B cell (primary cell): ENCODE results near the gene EOGT. TPM values are rescaled to one million over a fixed set of nuclear protein-coding genes. Genes with fewer than 3 reads are reported as not detected.

ENCODE experiments used
- ATAC-seq: fragments of 200-7000 bp; cut with Tn5 transposase; one replicate; pipeline ENCODE4 v1.10.0; 2021; ENCODE audit warnings: low read depth, mild to moderate bottlenecking, moderate number of reproducible peaks, moderate library complexity
- CTCF ChIA-PET: fragments of 350-600 bp; sonication (Branson Sonifier 250); formaldehyde crosslinking; loops from one replicate; lab custom pipeline; 2021; ENCODE audit warnings: antibody characterized with exemption, inconsistent platforms; lab: Charles Lee
- POLR2A ChIA-PET: fragments of 350-600 bp; sonication (Branson Sonifier 250); formaldehyde crosslinking; loops from one replicate; lab custom pipeline; 2021; ENCODE audit warnings: antibody characterized with exemption; lab: Charles Lee
- DNase-seq: peaks from one replicate; pipeline ENCODE4 v3.0.0; 2013
- H2AFZ ChIP-seq: 2 replicates; pipeline ENCODE4 v1.6.1; 2012; ENCODE audit warnings: mild to moderate bottlenecking, low read depth, low read length; ENCODE audit not compliant: insufficient read depth, poor library complexity, severe bottlenecking
- H3K27ac ChIP-seq, 2 donors: 1 replicate in 1 of 2; 2 replicates in 1 of 2; pipeline ENCODE4 v1.5.1; 2012 to 2013; ENCODE audit warnings: low read length in 2 of 2, mild to moderate bottlenecking in 2 of 2, moderate library complexity in 1 of 2
- H3K27me3 ChIP-seq, 4 experiments: fragments of 200-600 bp in 1 of 4; sonication (generic) in 1 of 4; replicated peaks in 1 of 4; 1 replicate in 2 of 4; 2 replicates in 2 of 4; pipeline versions ENCODE4 v1.6.1 to v1.7.0; 2013 to 2016; ENCODE audit warnings: low read length in 3 of 4, mild to moderate bottlenecking in 2 of 4, mixed read lengths in 1 of 4, moderate library complexity in 1 of 4; ENCODE audit not compliant: insufficient read depth in 4 of 4, control insufficient read depth in 3 of 4; ENCODE audit errors: control extremely low read depth in 1 of 4
- H3K36me3 ChIP-seq, 2 experiments: replicated peaks in 1 of 2; 1 replicate in 1 of 2; 2 replicates in 1 of 2; pipeline versions ENCODE4 v1.6.1 to v1.7.1; 2013; ENCODE audit warnings: low read length in 1 of 2; ENCODE audit not compliant: insufficient read depth in 2 of 2, control insufficient read depth in 1 of 2; ENCODE audit errors: control extremely low read depth in 1 of 2, extremely low read depth in 1 of 2
- H3K4me1 ChIP-seq, 2 donors: fragments of 200-600 bp in 1 of 2; sonication (generic) in 1 of 2; 1 replicate in 1 of 2; 2 replicates in 1 of 2; pipeline versions ENCODE4 v1.5.1 to v1.6.1; 2013 to 2017; ENCODE audit warnings: low read length in 2 of 2; ENCODE audit not compliant: control insufficient read depth in 2 of 2, insufficient read depth in 2 of 2
- H3K4me2 ChIP-seq: replicated peaks from 2 replicates; pipeline ENCODE3; 2012; ENCODE audit warnings: mild to moderate bottlenecking, low read depth, low read length; ENCODE audit not compliant: poor library complexity, severe bottlenecking
- H3K4me3 ChIP-seq, 5 experiments: fragments of 200-600 bp in 1 of 5; sonication (generic) in 1 of 5; 1 replicate in 3 of 5; 2 replicates in 2 of 5; pipeline versions ENCODE4 v1.5.1 to v1.7.0; 2011 to 2016; ENCODE audit warnings: low read length in 4 of 5, mild to moderate bottlenecking in 4 of 5, low read depth in 2 of 5, control low read depth in 1 of 5, moderate library complexity in 1 of 5; ENCODE audit not compliant: insufficient read depth in 1 of 5; ENCODE audit errors: control extremely low read depth in 1 of 5, extremely low read depth in 1 of 5
- H3K79me2 ChIP-seq: fragments of 200-600 bp; sonication (generic); one replicate; pipeline ENCODE4 v1.6.0; 2016; ENCODE audit warnings: low read length; ENCODE audit not compliant: control insufficient read depth, insufficient read depth
- H3K9ac ChIP-seq: fragments of 200-600 bp; sonication (generic); 2 replicates; pipeline ENCODE4 v1.6.1; 2017; ENCODE audit warnings: mild to moderate bottlenecking, low read length, moderate library complexity
- H3K9me3 ChIP-seq, 3 donors: one replicate each; pipeline versions ENCODE4 v1.6.1 to v1.7.1; 2013; ENCODE audit warnings: low read length in 2 of 3; ENCODE audit not compliant: control insufficient read depth in 2 of 3, insufficient read depth in 1 of 3; ENCODE audit errors: control extremely low read depth in 1 of 3
- H4K20me1 ChIP-seq: 2 replicates; pipeline ENCODE4 v1.6.0; 2012; ENCODE audit warnings: mild to moderate bottlenecking, low read length; ENCODE audit not compliant: insufficient read depth, control insufficient read depth, poor library complexity, severe bottlenecking
- H3K27ac Mint-ChIP-seq: one replicate; pipeline ENCODE4 v1.8.0; 2021; ENCODE audit warnings: mixed read lengths
- H3K27me3 Mint-ChIP-seq: one replicate; pipeline ENCODE4 v1.8.0; 2021; ENCODE audit warnings: mixed read lengths
- H3K4me1 Mint-ChIP-seq: one replicate; pipeline ENCODE4 v1.8.0; 2021; ENCODE audit warnings: mixed read lengths
- H3K4me3 Mint-ChIP-seq: one replicate; pipeline ENCODE4 v1.8.0; 2021; ENCODE audit warnings: mixed read lengths
- H3K9me3 Mint-ChIP-seq: one replicate; pipeline ENCODE4 v1.8.0; 2022; ENCODE audit warnings: mixed read lengths; ENCODE audit not compliant: insufficient read depth
- CTCF ChIP-seq: fragments of 200-600 bp; IDR thresholded peaks from one replicate; pipeline ENCODE4 v1.8.0; 2022; ENCODE audit warnings: antibody characterized with exemption, mild to moderate bottlenecking
- EZH2 ChIP-seq: IDR thresholded peaks from 2 replicates; pipeline ENCODE4 v1.6.1; 2012; ENCODE audit warnings: borderline replicate concordance, low read depth, mild to moderate bottlenecking, moderate library complexity, low read length; ENCODE audit not compliant: insufficient read depth, poor library complexity, severe bottlenecking
- WGBS: methylation state at CpG from one replicate; pipeline ENCODE4 v1.1.5; 2013; ENCODE audit warnings: missing lambda C conversion rate; ENCODE audit not compliant: insufficient coverage; 5-methylcytosine and 5-hydroxymethylcytosine counted together
- intact Hi-C: fragments of 100-400 bp; cut with micrococcal nuclease; formaldehyde crosslinking; loops from one replicate; pipeline ENCODE4 v1.10.0; 2022
- polyA plus RNA-seq: library from polyadenylated mRNA; depleted of rRNA; stranded (reverse); fragments of >200 nt; gene quantifications from 2 replicates; pipeline ENCODE4 v1.2.3, GENCODE V29; 2012
- total RNA-seq, 2 donors: library from RNA; stranded (reverse); fragments of 120-200 nt in 1 of 2; gene quantifications; 1 replicate in 1 of 2; 2 replicates in 1 of 2; pipeline versions ENCODE4 v1.2.3 to v1.2.4, GENCODE V29; 2013 to 2022

EOGT gene
- total and polyA plus RNA-seq, 2 donors (not counting 1 experiment from before 2014, with no cell fraction given): 1.7 to 15.5 TPM

GRCh38 chr3:68945225-68945624, 68.3 kb downstream of the EOGT start:
- ChIA-PET POLR2A (no interaction called here), CTCF (no interaction called here)
- no peak for TF ChIP-seq EZH2
- no peak for TF ChIP-seq CTCF
- Histone ChIP-seq H3K27ac (no peak overlapping the region), H3K9me3 (no peaks in the 10 kb centered on the region), H2AFZ (no peak overlapping the region), H3K4me2 (no peak overlapping the region), H3K27me3 (peaks cover 0 to 15% (median 2%) of the 10 kb centered on the region in 4 experiments), H4K20me1 (no peaks in the 10 kb centered on the region), H3K9ac (no peak overlapping the region), H3K36me3 (no peaks in the 10 kb centered on the region), H3K79me2 (no peaks in the 10 kb centered on the region), H3K4me3 (no peak overlapping the region), H3K4me1 (no peaks in the 10 kb centered on the region)
- Mint-ChIP-seq H3K27me3 (peaks cover 26% of the 10 kb centered on the region), H3K4me1 (no peaks in the 10 kb centered on the region), H3K4me3 (no peak overlapping the region), H3K9me3 (no peaks in the 10 kb centered on the region), H3K27ac (no peak overlapping the region)
- ATAC-seq: no peak
- intact Hi-C loops: no loop called here
- DNase-seq: no peak
- WGBS: no CpG with 5 or more reads among the region's 1 CpG

- POLR2A ChIA-PET: interaction anchor here (0.6 kb wide), 1 partner anchor 286 kb away, joined by 4 read pairs; no protein-coding TSS in a partner anchor
- Histone ChIP-seq H3K4me1 (no peaks in the 10 kb centered on the region), H3K36me3 (no peaks in the 10 kb centered on the region), H3K79me2 (no peaks in the 10 kb centered on the region), H2AFZ (no peak overlapping the region), H3K4me3 (no peak overlapping the region), H3K4me2 (no peak overlapping the region), H3K9me3 (no peaks in the 10 kb centered on the region), H3K27me3 (peaks cover 0 to 17% (median 4%) of the 10 kb centered on the region in 4 experiments), H4K20me1 (no peaks in the 10 kb centered on the region), H3K9ac (no peak overlapping the region), H3K27ac (no peak overlapping the region)
- no peak for ATAC-seq
- DNase-seq: no peak
- intact Hi-C loops: no loop called here
- Mint-ChIP-seq H3K4me3 (no peak overlapping the region), H3K27me3 (peaks cover 30% of the 10 kb centered on the region), H3K9me3 (no peaks in the 10 kb centered on the region), H3K27ac (no peak overlapping the region), H3K4me1 (no peaks in the 10 kb centered on the region)
- TF ChIP-seq CTCF: no peak
- no peak for TF ChIP-seq EZH2
- no CpG with 5 or more reads among the region's 1 CpG for WGBS
- CTCF ChIA-PET: no interaction called here
These were observed 69.6 kb downstream of the EOGT start for GRCh38 chr3:68943753-68944500.
